ENCODE results near the gene KIF1B. TPM values are rescaled to one million over a fixed set of nuclear protein-coding genes. Genes with fewer than 3 reads are reported as not detected.

KIF1B gene
- total RNA-seq, 1 donor from 2014 or later, result 13.4 TPM

GRCh38 chr1:10389271-10389973 lies 179.1 kb downstream of the KIF1B start:
- TF ChIP-seq CTCF (IDR thresholded peaks at IDR 0.05), result no peak
- H3K27me3 ChIP-seq, result no peaks in the 10 kb centered on the region
- no peaks in the 10 kb centered on the region for H3K36me3 ChIP-seq
- no peak overlapping the region for H3K4me3 ChIP-seq
- no peak overlapping the region for H3K27ac ChIP-seq
- no peaks in the 10 kb centered on the region for H3K4me1 ChIP-seq
- intact Hi-C loops (cut with DNase I), result no loop called here
- no peaks in the 10 kb centered on the region for H3K9me3 ChIP-seq
- DNase-seq (ENCODE audit: low spot score in 2 of 2), result no peak

GRCh38 chr1:10396870-10397269 lies 186.5 kb downstream of the KIF1B start:
- Histone ChIP-seq H3K27ac (no peak overlapping the region), H3K36me3 (peaks cover 0 to 4% of the 10 kb centered on the region in 2 donors), H3K9me3 (no peaks in the 10 kb centered on the region), H3K27me3 (no peaks in the 10 kb centered on the region), H3K4me1 (peaks cover 0 to 17% of the 10 kb centered on the region in 2 donors), H3K4me3 (no peak overlapping the region)
- no peak for TF ChIP-seq CTCF (IDR thresholded peaks at IDR 0.05)
- DNase-seq (ENCODE audit: low spot score in 2 of 2), result no peak
- intact Hi-C loops (cut with DNase I), result no loop called here

- H3K4me1 ChIP-seq, result peaks cover 0 to 17% of the 10 kb centered on the region in 2 donors
- peak overlapping the region in 1 of 2 donors; percentile 87 for H3K27ac ChIP-seq
- H3K9me3 ChIP-seq, result no peaks in the 10 kb centered on the region
- no peaks in the 10 kb centered on the region for H3K27me3 ChIP-seq
- TF ChIP-seq CTCF (IDR thresholded peaks at IDR 0.05), result no peak
- intact Hi-C loops (cut with DNase I), result loop anchor here (1.0 to 2.0 kb wide), 3 partner anchors 10 to 76 kb away; partner anchors contain the start of gene PEX14
- DNase-seq (ENCODE audit: low spot score in 2 of 2), result no peak
- peaks cover 13 to 14% of the 10 kb centered on the region in 2 donors for H3K36me3 ChIP-seq
- H3K4me3 ChIP-seq, result peak overlapping the region; percentile 84 to 97
Observed at GRCh38 chr1:10398278-10398733, 187.9 kb downstream of the KIF1B start.

GRCh38 chr1:10398734-10399443 lies 188.5 kb downstream of the KIF1B start, which contains the start of gene PGD:
Gene PGD (plus strand): TSS chr1:10399064. CDS start chr1:10399118, 54 bp downstream.
- intact Hi-C loops (cut with DNase I), result loop anchor here (1.0 to 2.0 kb wide), 4 partner anchors 11 to 76 kb away; partner anchors contain the start of genes CENPS and PEX14
- H3K27me3 ChIP-seq, result no peaks in the 10 kb centered on the region

More at GRCh38 chr1:10398734-10399443, 188.5 kb downstream of the KIF1B start, which contains the start of gene PGD:
- Histone ChIP-seq H3K27ac (peak within 1 kb of the TSS; percentile 87 to 90), H3K4me3 (peak within 1 kb of the TSS; percentile 84 to 97), H3K9me3 (no peaks in the 10 kb centered on the region), H3K4me1 (peaks cover 0 to 17% of the 10 kb centered on the region in 2 donors), H3K36me3 (peaks cover 15 to 19% of the 10 kb centered on the region in 2 donors)
- TF ChIP-seq CTCF (IDR thresholded peaks at IDR 0.05), result no peak
- DNase-seq (ENCODE audit: low spot score in 2 of 2), result peak; percentile 96 to 99

Measured in ascending aorta (tissue), 2 donors.